ENCODE results near the gene PCK2.

Gene PCK2

GRCh38 chr14:24114532-24115421, 20.7 kb downstream of the PCK2 start, which contains the start of the genes DCAF11 and NRL:
Gene DCAF11 (plus strand): TSS chr14:24114777. CDS start chr14:24115595, 818 bp downstream.
Gene NRL (minus strand): TSS chr14:24114949. CDS start chr14:24082848, 32,101 bp downstream.
- H3K4me3 ChIP-seq (ENCODE audit: low read depth, low read length): peak within 1 kb of the TSS; percentile 82
- peak; percentile 100 for DNase-seq (ENCODE audit: low read depth)
- TF ChIP-seq, protein P1, sequence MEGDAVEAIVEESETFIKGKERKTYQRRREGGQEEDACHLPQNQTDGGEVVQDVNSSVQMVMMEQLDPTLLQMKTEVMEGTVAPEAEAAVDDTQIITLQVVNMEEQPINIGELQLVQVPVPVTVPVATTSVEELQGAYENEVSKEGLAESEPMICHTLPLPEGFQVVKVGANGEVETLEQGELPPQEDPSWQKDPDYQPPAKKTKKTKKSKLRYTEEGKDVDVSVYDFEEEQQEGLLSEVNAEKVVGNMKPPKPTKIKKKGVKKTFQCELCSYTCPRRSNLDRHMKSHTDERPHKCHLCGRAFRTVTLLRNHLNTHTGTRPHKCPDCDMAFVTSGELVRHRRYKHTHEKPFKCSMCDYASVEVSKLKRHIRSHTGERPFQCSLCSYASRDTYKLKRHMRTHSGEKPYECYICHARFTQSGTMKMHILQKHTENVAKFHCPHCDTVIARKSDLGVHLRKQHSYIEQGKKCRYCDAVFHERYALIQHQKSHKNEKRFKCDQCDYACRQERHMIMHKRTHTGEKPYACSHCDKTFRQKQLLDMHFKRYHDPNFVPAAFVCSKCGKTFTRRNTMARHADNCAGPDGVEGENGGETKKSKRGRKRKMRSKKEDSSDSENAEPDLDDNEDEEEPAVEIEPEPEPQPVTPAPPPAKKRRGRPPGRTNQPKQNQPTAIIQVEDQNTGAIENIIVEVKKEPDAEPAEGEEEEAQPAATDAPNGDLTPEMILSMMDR (IDR thresholded peaks at IDR 0.05; ENCODE audit: control insufficient read depth, extremely low read depth, insufficient read depth): no peak

DNA sequence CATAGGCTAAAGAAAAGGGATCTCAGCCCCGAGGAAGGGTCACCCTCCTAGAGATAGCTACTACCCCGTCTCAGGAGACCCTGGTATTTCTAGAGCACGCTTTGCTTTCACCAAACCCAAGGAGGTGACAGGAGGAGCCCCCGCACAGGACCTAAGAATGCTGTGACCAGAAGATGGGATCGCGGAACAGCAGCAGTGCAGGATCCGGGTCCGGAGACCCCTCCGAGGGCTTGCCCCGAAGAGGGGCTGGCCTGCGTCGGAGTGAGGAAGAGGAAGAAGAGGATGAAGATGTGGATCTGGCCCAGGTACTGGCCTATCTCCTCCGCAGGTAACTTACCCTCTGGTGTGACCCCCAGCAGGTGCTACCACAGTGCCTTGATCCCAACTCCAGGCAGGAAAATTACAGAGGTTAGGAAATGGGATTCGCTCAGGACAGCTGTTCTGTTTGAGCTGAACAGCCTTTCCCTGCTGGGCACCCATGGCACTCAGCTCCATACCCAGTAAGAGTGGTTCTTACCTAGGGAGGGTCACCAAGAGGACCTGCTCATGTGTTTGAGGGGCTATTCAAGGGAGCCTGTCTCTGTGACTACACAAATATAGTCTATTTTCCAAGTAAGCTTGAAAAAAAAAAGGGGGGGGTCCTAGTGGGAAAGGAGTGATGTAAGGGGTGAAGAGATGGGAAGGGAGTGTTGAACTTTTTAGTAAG, 21.5 kb downstream of the PCK2 start:
- TF ChIP-seq, protein P1 (IDR thresholded peaks at IDR 0.05; ENCODE audit: control insufficient read depth, extremely low read depth, insufficient read depth): no peak
- DNase-seq (ENCODE audit: low read depth): no peak
- H3K4me3 ChIP-seq (ENCODE audit: low read depth, low read length): peak overlapping the region; percentile 82

GRCh38 chr14:24116128-24116814, 22.2 kb downstream of the PCK2 start:
- TF ChIP-seq, protein P1 (IDR thresholded peaks at IDR 0.05; ENCODE audit: control insufficient read depth, extremely low read depth, insufficient read depth): no peak
- DNase-seq (ENCODE audit: low read depth): no peak
- peak overlapping the region; percentile 82 for H3K4me3 ChIP-seq (ENCODE audit: low read depth, low read length)

DNA sequence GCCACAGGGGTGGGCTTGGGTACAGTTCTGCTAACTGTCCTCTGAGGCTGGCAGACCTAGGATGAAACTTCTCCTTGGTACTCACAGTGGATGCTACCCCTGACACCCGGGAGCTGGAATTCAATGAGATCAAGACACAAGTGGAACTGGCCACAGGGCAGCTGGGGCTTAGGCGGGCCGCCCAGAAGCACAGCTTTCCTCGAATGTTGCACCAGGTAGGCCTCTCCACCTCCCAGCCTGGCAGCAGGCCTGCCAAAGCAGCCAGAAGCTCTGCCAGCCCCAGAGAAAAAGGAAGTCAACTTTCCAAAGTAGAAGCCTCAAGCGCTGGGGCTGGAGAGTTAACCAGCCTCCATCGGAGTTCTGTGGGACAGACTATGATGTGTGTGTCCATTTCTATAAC, 23.1 kb downstream of the PCK2 start:
- TF ChIP-seq, protein P1 (IDR thresholded peaks at IDR 0.05; ENCODE audit: control insufficient read depth, extremely low read depth, insufficient read depth): no peak
- H3K4me3 ChIP-seq (ENCODE audit: low read depth, low read length): no peak overlapping the region
- DNase-seq (ENCODE audit: low read depth): no peak

- no peak for DNase-seq (ENCODE audit: low read depth)
- TF ChIP-seq, protein P1 (IDR thresholded peaks at IDR 0.05; ENCODE audit: control insufficient read depth, extremely low read depth, insufficient read depth): no peak
- no peak overlapping the region for H3K4me3 ChIP-seq (ENCODE audit: low read depth, low read length)
Measured at GRCh38 chr14:24119691-24120090, 25.6 kb downstream of the PCK2 start.

DNA sequence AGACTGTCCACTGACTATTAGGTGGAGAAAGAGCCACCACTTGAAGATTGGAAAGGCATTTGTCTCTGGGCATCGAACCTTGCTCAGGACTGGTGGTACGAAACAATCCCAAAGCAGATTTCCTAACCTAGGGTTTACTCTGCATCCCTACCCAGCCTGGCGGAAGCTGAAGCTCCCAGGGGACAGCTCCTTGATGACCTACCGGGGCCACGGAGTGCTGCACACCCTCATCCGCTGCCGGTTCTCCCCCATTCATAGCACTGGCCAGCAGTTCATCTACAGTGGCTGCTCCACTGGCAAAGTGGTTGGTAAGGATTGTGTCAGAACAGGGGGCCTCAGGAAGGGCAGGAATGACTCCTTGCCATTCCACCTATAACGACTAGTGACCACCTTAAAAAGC, 27.1 kb downstream of the PCK2 start:
- TF ChIP-seq, protein P1 (IDR thresholded peaks at IDR 0.05; ENCODE audit: control insufficient read depth, extremely low read depth, insufficient read depth): no peak
- no peak for DNase-seq (ENCODE audit: low read depth)
- no peak overlapping the region for H3K4me3 ChIP-seq (ENCODE audit: low read depth, low read length)
